GM12873 (cell line): ENCODE data around the gene KCNG2.
A peak's percentile ranks its signal among the peaks of the same experiment; 100 is the strongest.

ENCODE experiments used
- TF ChIP-seq, protein P1 (sequence below): IDR thresholded peaks from 2 replicates; pipeline ENCODE4 v1.5.1; 2012; ENCODE audit warnings: low read depth, mild to moderate bottlenecking, moderate library complexity, low read length, control low read depth; ENCODE audit not compliant: insufficient read depth; ENCODE audit errors: missing control alignments

Gene KCNG2, protein sequence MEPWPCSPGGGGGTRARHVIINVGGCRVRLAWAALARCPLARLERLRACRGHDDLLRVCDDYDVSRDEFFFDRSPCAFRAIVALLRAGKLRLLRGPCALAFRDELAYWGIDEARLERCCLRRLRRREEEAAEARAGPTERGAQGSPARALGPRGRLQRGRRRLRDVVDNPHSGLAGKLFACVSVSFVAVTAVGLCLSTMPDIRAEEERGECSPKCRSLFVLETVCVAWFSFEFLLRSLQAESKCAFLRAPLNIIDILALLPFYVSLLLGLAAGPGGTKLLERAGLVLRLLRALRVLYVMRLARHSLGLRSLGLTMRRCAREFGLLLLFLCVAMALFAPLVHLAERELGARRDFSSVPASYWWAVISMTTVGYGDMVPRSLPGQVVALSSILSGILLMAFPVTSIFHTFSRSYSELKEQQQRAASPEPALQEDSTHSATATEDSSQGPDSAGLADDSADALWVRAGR

DNA sequence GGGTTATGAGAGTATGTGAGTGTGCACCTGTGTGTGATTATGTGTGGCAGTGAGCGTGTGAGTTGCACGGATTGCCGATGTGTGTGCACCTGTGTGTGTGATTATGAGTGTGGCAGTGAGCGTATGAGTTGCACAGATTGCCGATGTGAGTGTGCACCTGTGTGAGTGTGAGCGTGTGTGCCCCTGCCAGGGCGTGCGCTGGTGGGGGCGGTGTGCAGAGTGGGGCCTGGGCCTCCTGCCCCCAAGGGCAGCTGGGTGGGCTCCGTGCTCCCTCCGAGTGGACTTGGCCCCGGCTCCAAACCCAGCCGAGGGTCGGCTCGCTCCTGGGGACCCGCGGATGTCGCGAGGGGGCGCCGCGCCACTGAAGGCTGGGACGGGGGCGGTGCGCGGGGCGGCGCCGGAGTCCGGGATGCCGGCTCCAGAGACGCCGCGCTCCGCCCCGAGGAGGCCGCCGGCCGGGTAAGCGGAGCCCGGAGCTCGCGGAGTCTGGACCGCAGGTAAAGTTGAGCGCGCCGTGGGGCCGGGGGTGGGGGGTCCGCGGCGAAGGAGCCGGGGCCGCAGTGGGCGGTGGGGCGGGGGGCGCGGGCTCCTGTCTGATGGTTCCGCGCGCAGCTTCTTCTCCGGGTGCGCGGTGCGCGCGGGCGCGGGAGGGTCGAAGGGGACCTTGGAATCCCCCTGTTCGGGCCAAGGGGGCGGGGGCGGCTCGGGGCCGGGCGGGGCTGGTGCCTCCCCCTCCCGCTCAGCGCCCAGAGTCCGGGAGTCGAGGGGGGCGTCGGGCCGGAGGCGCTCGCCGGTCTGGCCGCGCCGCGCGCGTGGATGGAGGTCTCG is at the start of gene KCNG2:
TSS of gene KCNG2 (plus strand) at position 421 of the 828 bp plus-strand sequence. CDS start 65,730 bp downstream, outside the sequence.
- TF ChIP-seq, protein P1, sequence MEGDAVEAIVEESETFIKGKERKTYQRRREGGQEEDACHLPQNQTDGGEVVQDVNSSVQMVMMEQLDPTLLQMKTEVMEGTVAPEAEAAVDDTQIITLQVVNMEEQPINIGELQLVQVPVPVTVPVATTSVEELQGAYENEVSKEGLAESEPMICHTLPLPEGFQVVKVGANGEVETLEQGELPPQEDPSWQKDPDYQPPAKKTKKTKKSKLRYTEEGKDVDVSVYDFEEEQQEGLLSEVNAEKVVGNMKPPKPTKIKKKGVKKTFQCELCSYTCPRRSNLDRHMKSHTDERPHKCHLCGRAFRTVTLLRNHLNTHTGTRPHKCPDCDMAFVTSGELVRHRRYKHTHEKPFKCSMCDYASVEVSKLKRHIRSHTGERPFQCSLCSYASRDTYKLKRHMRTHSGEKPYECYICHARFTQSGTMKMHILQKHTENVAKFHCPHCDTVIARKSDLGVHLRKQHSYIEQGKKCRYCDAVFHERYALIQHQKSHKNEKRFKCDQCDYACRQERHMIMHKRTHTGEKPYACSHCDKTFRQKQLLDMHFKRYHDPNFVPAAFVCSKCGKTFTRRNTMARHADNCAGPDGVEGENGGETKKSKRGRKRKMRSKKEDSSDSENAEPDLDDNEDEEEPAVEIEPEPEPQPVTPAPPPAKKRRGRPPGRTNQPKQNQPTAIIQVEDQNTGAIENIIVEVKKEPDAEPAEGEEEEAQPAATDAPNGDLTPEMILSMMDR = peak; percentile 35

DNA sequence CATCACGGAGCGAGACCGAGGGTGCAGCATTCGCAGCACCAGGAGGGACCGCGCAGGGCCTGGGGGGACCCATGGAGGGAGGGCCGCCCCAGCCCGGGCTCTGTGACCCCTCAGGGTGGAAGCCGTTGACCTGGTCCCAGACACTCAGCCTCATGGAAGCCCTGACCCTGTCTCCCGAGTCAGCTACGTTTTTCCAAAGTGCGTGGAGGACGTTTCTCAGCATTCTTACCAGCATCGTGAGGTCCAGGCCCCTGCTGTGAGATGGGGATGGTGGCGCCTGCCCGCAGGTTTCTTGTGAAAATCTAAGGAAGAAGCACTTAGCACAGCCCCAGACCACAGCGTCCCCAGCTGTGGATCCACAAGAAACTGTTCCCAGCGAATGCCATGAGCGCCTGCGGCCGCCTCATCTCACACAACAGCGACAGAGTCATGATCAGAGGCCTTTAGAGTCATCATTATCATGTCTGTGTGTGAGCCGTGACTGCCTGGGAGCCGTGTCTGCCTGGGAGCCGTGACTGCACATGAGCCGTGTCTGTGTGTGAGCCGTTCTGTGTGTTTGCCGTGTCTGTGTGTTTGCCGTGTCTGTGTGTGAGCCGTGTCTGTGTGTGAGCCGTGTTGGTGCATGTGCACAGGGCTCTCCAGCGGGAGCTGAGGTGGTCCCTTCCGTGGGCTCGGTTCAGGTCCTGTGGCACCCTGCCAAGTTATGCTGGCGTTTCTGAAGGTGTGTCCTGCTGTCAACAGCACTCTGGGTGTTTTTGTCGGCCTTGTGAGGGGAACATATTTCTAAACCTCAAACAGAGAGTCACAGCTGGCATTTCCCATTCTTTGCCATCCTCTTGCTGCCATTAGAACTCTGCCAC is 49.2 kb upstream of the KCNG2 start:
- TF ChIP-seq, protein P1 = no peak

DNA sequence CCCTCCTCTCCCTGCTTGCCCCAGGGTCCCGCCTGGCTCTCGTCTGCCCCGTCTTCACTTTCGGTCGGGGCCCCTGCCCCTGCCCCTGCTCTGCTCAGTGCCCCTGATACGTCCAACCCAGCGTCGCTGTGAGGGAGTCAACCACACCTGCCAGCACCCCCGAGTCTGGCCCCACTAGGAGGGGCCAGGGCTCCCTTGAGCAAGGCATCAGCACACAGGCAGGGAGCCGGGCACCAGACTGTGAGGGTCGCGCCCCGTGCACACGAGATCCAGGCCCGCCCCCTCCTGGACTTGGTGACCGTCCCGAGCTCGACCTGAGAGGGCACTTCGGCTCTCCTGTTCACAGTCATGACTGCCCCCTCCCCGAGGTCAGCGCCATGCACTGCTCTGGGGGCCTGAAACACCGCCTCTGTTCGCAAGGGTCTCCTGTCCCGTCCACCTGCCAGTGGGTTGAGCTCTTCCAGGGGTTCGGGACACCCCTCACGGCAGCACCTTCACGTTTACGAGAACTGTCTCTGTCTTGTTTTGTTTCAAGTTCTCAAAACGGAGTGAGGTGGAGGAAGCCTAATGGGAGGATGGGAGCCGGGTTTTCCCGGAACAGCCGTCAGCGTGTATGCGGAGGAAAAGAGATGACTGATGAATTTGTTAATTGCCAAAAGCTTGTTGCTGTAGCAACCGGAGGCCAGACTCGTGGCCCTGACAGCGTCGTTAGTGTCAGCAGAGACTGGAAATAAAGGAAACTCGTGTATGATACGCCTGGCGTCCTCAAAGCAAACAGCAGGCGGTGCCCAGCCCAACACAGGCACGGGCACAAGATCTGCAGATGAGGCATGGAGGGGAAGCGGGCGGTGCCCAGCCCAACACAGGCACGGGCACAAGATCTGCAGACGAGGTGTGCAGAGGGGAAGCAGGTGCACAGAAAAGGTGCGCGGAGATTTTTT is 48.2 kb upstream of the KCNG2 start:
- TF ChIP-seq, protein P1 = no peak

DNA sequence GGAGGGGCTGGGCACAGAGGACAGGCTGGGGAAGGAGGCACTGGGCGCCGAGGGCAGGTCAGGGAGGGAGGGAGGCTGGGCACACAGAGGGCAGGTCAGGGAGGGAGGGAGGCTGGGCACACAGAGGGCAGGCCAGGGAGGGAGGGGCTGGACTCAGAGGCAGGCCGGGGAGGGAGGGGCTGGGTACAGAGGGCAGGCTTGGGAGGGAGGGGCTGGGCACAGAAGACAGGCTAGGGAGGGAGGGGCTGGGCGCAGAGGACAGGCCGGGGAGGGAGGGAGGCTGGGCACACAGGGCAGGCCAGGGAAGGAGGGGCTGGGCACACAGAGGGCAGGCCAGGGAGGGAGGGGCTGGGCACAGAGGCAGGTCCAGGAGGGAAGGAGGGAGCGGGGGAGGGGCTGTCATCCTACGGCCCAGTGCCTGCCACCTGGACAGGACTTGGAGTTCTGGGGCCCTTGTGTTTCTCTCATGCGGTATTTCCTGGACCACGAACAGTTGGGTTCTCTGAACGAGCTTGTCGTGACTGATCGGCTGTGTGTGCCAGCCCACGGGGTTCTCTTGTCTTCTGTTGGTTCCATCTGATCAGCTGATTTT is 46.7 kb upstream of the KCNG2 start:
- TF ChIP-seq, protein P1 = no peak

DNA sequence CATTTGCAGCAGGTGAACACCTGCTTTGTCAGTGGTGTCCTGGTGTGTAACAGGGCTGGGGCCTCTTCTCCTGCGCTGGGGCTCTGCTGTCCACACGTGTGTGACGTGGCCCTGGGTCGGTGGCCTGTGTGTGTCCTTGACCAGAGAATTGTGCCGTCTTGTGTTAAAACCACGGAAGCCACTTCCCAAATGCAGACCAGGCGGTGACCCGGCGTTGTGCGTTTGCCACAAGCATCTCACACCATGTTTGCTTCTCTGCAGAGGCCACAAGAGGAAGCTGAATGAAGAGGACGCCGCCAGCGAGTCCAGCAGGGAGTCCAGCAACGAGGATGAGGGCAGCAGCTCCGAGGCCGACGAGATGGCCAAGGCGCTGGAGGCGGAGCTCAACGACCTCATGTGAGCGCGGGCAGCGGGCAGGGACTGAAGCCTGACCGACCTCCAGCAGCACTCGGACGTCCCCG is 44.3 kb upstream of the KCNG2 start:
- TF ChIP-seq, protein P1 = no peak
